WERI-Rb-1 (cell line): Measurements from ENCODE around the gene ZMYND8.

ENCODE experiments used
- DNase-seq: peaks from one replicate; pipeline ENCODE4 v3.0.0-alpha.2; 2020
- H3K27ac ChIP-seq: fragments of 250-450 bp; sonication (Bioruptor Pico); 2 replicates; pipeline ENCODE4 v1.5.1; 2020; ENCODE audit warnings: mild to moderate bottlenecking, moderate library complexity
- H3K27me3 ChIP-seq: fragments of 250-450 bp; sonication (Bioruptor Pico); 2 replicates; pipeline ENCODE4 v1.5.1; 2021; ENCODE audit warnings: mild to moderate bottlenecking, low read depth, moderate library complexity; ENCODE audit not compliant: insufficient read depth, severe bottlenecking
- H3K36me3 ChIP-seq: fragments of 250-450 bp; sonication (Bioruptor Pico); 2 replicates; pipeline ENCODE4 v1.5.1; 2020; ENCODE audit warnings: mild to moderate bottlenecking, moderate library complexity
- H3K4me3 ChIP-seq: 2 replicates; pipeline ENCODE4 v1.5.1; 2011; ENCODE audit warnings: low read depth, mild to moderate bottlenecking, control low read depth, low read length
- H3K9me3 ChIP-seq: fragments of 250-450 bp; sonication (Bioruptor Pico); 2 replicates; pipeline ENCODE4 v1.5.1; 2021; ENCODE audit warnings: mild to moderate bottlenecking, moderate library complexity; ENCODE audit not compliant: severe bottlenecking
- CTCF ChIP-seq: IDR thresholded peaks from 2 replicates; pipeline ENCODE4 v1.5.1; 2011; ENCODE audit warnings: low read depth, mild to moderate bottlenecking, control low read depth, inconsistent platforms, low read length

The ZMYND8 gene

GRCh38 chr20:47358672-47359529 lies 2.4 kb upstream of the ZMYND8 start:
- H3K27me3 ChIP-seq, result no peaks in the 10 kb centered on the region
- H3K9me3 ChIP-seq, result no peaks in the 10 kb centered on the region
- no peaks in the 10 kb centered on the region for H3K36me3 ChIP-seq
- H3K4me3 ChIP-seq, result peak overlapping the region; percentile 27
- DNase-seq, result peak; percentile 88
- H3K27ac ChIP-seq, result peak overlapping the region; percentile 99
- no peak for TF ChIP-seq CTCF

GRCh38 chr20:47358039-47358671 lies 1.7 kb upstream of the ZMYND8 start:
- H3K27ac ChIP-seq, result peak overlapping the region; percentile 99
- no peak for TF ChIP-seq CTCF
- no peaks in the 10 kb centered on the region for H3K36me3 ChIP-seq
- H3K27me3 ChIP-seq, result no peaks in the 10 kb centered on the region
- no peaks in the 10 kb centered on the region for H3K9me3 ChIP-seq
- no peak for DNase-seq
- peak overlapping the region; percentile 27 for H3K4me3 ChIP-seq

- DNase-seq, result peak; percentile 93
- no peak for TF ChIP-seq CTCF
- Histone ChIP-seq H3K36me3 (peaks cover 4% of the 10 kb centered on the region), H3K27ac (peak overlapping the region; percentile 99), H3K27me3 (no peaks in the 10 kb centered on the region), H3K4me3 (peak overlapping the region; percentile 35), H3K9me3 (no peaks in the 10 kb centered on the region)
Observed at GRCh38 chr20:47357296-47358038, 968 bp upstream of the ZMYND8 start.

- peaks cover 7% of the 10 kb centered on the region for H3K36me3 ChIP-seq
- H3K27ac ChIP-seq, result peak overlapping the region; percentile 99
- H3K27me3 ChIP-seq, result no peaks in the 10 kb centered on the region
- H3K4me3 ChIP-seq, result peak overlapping the region; percentile 50
- no peak for DNase-seq
- no peaks in the 10 kb centered on the region for H3K9me3 ChIP-seq
- no peak for TF ChIP-seq CTCF
Observed at GRCh38 chr20:47356220-47356525, 326 bp downstream of the ZMYND8 start.

- no peaks in the 10 kb centered on the region for H3K27me3 ChIP-seq
- H3K9me3 ChIP-seq, result no peaks in the 10 kb centered on the region
- H3K4me3 ChIP-seq, result peak overlapping the region; percentile 50
- no peak for DNase-seq
- peaks cover 12% of the 10 kb centered on the region for H3K36me3 ChIP-seq
- peak overlapping the region; percentile 99 for H3K27ac ChIP-seq
- TF ChIP-seq CTCF, result no peak
Observed at GRCh38 chr20:47355489-47356219, 845 bp downstream of the ZMYND8 start.
